ENCODE data around the gene CAGE1.
"Not testable (repeated sequence)": the region's sequence is repeated elsewhere in the genome, so short reads cannot be mapped to it uniquely, and the experiment has no call there.

DNA sequence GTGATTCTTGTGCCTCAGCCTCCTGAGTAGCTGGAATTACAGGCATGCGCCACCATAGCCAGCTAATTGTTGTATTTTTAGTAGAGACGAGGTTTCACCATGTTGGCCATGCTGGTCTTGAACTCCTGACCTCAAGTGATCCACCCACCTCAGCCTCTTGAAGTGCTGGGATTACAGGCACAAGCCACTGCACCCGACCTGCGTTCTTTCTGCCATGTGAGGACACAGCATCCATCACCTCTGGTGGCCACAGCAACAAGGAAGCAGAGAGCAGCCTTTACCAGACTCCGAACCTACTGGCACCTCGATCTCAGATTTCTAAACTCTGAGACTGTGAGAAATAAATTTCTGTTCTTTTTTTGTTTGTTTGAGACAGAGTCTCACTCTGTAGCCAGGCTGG lies 67.7 kb downstream of the CAGE1 start:
- not testable (repeated sequence) for TF ChIP-seq POLR2A (IDR thresholded peaks at IDR 0.05)
- TF ChIP-seq, protein P1, sequence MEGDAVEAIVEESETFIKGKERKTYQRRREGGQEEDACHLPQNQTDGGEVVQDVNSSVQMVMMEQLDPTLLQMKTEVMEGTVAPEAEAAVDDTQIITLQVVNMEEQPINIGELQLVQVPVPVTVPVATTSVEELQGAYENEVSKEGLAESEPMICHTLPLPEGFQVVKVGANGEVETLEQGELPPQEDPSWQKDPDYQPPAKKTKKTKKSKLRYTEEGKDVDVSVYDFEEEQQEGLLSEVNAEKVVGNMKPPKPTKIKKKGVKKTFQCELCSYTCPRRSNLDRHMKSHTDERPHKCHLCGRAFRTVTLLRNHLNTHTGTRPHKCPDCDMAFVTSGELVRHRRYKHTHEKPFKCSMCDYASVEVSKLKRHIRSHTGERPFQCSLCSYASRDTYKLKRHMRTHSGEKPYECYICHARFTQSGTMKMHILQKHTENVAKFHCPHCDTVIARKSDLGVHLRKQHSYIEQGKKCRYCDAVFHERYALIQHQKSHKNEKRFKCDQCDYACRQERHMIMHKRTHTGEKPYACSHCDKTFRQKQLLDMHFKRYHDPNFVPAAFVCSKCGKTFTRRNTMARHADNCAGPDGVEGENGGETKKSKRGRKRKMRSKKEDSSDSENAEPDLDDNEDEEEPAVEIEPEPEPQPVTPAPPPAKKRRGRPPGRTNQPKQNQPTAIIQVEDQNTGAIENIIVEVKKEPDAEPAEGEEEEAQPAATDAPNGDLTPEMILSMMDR (IDR thresholded peaks at IDR 0.05) = not testable (repeated sequence)
